Gastroesophageal sphincter (tissue), 3 donors: Measurements from ENCODE around the gene TNFAIP2.

Experiments
- CTCF ChIP-seq, 4 experiments: fragments of 200-600 bp in 2 of 4; fragments of 450-650 bp in 2 of 4; sonication (generic) in 1 of 4; IDR thresholded peaks; one replicate each; pipeline ENCODE4 v1.5.1; 2017 to 2019; ENCODE audit warnings: antibody characterized with exemption in 4 of 4, mild to moderate bottlenecking in 2 of 4, moderate library complexity in 2 of 4
- EP300 ChIP-seq: sonication (generic); formaldehyde crosslinking; IDR thresholded peaks from one replicate; pipeline ENCODE4 v1.6.1; 2017; ENCODE audit warnings: antibody characterized with exemption, mild to moderate bottlenecking
- POLR2AphosphoS5 ChIP-seq: sonication (generic); formaldehyde crosslinking; IDR thresholded peaks from one replicate; pipeline ENCODE4 v1.6.1; 2017; ENCODE audit warnings: antibody characterized with exemption

GRCh38 chr14:103116636-103117035, 6.6 kb upstream of the TNFAIP2 start:
- TF ChIP-seq CTCF (IDR thresholded peaks at IDR 0.05), result no peak
- TF ChIP-seq POLR2AphosphoS5, result no peak
- TF ChIP-seq EP300, result no peak
